ENCODE data around the gene TGM3.

The TGM3 gene

DNA sequence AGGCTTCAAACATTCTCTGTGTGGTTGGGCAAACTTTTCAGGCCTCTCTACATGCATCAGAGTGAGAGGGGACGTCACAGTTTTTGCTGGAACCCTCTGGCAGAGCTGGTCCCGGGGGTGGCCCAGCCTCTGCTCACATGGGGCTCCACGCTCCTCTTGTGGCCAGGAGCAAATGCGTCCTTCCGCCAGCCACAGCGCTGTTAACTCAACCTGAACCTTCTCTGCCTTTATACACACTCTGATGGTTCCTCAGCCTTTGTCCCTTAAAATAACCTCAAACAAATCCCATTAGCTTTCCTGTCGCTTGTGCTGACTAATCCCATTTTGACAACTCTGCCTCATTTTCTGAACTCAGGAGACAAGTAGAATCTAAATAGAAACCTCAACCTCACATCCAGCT lies 45.5 kb downstream of the TGM3 start:
- no peak for DNase-seq

- no peak for DNase-seq
These were observed 46.4 kb downstream of the TGM3 start for GRCh38 chr20:2342243-2342642.

- no peak for DNase-seq
These were observed 50.4 kb downstream of the TGM3 start for GRCh38 chr20:2346188-2346587.

DNA sequence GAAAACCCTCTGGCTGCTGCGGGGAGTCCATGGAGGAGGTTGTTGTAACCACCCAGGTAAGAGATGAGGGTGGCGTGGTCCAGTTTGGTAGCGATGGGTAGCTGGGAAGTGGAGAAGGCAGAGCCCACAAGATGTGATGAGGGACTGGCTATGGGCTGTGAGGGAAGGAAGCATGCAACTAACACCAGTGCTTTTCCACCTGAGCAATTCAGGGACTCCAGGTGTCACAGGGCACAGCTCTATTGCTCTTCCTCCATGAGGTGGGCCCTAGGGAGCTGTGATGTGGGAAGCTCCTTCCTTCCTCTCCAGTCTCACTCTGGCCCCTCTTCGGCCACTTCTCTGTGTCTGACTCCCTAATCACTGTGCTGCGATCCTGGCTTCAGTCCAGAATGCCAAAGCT lies 52.5 kb downstream of the TGM3 start:
- DNase-seq, result no peak

GRCh38 chr20:2349801-2350200 lies 54.0 kb downstream of the TGM3 start:
- no peak for DNase-seq

GRCh38 chr20:2350606-2351005 lies 54.8 kb downstream of the TGM3 start:
- no peak for DNase-seq

GRCh38 chr20:2353231-2353630 lies 57.4 kb downstream of the TGM3 start:
- DNase-seq, result no peak

GRCh38 chr20:2357114-2357513 lies 61.3 kb downstream of the TGM3 start:
- DNase-seq, result no peak

DNA sequence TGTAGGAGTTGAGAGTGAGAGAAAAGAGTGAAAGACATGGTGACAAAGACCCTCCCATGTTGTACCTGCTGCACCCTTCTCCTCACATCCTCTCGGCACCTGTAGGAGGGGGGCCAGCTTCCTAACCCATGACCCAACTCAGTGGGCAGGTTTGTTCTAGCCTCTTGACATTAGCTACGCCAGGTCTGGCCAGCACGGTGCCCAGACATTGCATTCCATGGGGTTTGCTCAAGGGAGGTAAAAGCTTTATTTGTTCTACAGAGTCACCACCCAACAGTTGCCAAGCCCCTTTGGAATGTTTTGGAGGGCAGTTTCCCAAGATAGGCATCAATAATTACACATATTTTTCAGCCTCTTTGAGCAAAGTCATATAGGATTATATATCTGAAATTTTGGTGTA lies 62.2 kb downstream of the TGM3 start:
- DNase-seq, result no peak

DNA sequence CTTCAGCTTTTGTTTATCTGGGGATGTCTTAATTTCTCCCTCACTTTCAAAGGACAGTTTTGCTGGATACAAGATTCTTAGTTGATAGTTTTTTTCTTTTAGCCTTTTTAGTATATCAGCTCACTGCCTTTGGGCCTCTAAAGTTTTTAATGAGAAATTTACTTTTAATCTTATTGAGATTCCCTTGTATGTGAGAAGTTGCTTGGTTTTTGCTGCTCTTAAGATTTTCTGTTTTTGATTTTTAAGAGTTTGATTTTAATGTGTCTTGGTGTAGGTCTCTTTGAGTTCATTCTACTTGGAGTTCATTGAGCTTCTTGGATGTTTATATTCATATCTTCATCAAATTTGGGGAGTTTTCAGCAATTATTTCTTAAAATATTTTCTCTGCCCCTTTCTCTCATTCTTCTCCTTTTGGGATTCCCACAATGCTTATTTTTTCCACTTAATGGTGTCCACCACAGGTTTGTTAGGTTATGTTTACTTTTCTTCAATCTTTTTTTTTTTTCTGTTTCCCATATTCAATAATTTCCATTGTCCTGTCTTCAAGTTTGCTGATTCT lies 65.3 kb downstream of the TGM3 start:
- no peak for DNase-seq

GRCh38 chr20:2363187-2363586 lies 67.4 kb downstream of the TGM3 start:
- DNase-seq, result no peak

GRCh38 chr20:2363587-2363986 lies 67.8 kb downstream of the TGM3 start:
- no peak for DNase-seq

GRCh38 chr20:2364044-2364443 lies 68.2 kb downstream of the TGM3 start:
- DNase-seq, result no peak

- no peak for DNase-seq
These were observed 69.3 kb downstream of the TGM3 start for GRCh38 chr20:2365091-2365490.

DNA sequence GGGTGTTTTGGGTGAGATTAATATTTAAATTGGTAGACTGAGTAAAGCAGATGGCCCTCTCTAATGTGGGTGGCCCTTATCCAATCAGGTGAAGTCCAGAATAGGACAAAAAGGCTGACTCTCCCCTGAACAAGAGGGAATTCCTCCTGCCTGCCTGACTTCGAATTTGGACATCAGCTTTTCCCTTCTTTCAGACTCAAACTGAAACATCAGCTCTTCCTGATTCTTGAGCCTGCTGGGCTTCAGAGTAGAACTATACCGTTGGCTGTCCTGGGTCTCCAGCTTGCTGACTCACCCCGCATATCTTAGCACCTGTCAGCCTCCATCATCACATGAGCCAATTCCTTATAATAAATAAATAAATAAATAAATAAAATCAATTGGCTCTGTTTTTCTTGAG lies 69.9 kb downstream of the TGM3 start:
- DNase-seq, result no peak

DNA sequence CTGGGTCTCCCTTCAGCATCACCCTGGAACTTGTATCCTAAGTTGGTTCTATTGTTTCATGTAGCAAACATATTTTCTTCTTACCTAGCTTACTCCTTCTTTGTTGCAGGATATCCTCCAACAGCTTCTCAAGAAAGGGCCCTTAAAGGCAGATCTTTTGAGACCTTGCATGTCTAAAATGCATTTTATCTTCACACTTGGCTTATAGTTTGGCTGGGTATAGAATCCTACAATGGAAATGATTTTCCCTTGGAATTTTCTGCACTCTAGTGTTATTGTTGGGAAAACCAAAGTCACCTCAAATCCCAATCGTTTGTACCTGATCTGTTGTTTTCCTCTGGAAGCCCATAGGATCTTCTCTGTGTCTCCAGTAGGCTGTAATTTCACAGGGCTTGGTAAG lies 72.8 kb downstream of the TGM3 start:
- no peak for DNase-seq

GRCh38 chr20:2373098-2373497 lies 77.3 kb downstream of the TGM3 start:
- DNase-seq, result no peak

DNA sequence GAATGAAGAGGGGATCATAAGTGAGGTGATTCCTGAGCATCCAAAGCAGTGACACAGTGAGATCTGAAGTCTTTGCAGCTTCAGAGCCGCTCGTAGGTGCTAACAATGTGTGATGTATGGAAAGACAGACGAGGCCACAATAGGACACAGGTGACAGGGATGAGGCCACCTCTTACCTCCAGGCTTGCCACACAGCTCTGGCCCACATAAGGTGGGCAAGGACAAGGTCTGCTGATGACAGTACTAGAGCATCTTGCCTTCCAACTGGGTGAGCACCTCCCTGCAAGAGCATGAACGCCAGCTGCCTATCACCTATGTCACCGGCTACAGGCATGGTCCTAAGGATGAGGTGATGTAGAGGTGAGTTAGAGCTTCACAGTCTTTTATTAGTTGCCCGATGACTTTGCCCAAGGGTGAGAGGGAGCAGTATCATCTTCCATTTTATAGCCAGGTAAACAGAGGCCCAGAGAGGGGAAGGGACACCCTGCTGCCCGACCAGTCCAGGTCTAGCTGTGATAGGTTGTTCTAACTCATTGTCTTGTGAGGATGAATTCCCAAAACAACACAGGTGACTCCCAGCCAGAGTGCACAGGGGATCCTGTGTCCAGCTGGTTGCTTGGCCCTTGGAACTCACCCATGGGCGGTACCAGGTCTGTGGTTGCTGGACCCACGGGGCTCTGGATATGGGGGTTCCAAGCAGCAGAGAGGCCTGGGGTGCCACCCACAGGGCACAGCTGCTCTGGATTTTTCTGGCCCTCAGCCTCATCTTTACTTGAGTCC lies 78.7 kb downstream of the TGM3 start:
- no peak for DNase-seq

- DNase-seq, result no peak
These were observed 83.1 kb downstream of the TGM3 start for GRCh38 chr20:2378893-2379292.

- no peak for DNase-seq
These were observed 83.9 kb downstream of the TGM3 start for GRCh38 chr20:2379511-2380229.

- no peak for DNase-seq
These were observed 84.8 kb downstream of the TGM3 start, which contains the start of gene TGM6 for GRCh38 chr20:2380601-2381000. TGM6 (plus strand) TSS chr20:2380901; CDS start chr20:2380969, 68 bp downstream.

DNA sequence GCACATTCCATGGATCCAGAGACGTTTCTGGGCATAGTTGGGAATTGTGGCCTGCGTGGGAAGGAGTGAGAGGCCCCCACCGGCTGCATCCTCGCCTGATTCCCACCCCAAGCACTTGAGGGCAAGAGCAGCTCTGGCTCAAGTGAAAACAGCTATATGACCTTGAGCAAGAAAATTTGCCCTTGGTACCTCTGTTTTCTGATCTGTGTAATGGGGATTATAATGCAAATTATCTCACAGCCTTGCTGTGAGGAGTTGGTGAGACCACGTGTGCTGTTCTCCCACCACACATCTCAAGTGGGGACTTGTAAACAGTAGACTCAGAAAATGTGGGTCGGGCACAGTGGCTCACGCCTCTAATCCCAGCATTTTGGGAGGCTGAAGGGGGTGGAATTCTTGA lies 85.5 kb downstream of the TGM3 start:
- DNase-seq, result no peak

GRCh38 chr20:2382833-2383232 lies 87.0 kb downstream of the TGM3 start:
- DNase-seq, result no peak

DNA sequence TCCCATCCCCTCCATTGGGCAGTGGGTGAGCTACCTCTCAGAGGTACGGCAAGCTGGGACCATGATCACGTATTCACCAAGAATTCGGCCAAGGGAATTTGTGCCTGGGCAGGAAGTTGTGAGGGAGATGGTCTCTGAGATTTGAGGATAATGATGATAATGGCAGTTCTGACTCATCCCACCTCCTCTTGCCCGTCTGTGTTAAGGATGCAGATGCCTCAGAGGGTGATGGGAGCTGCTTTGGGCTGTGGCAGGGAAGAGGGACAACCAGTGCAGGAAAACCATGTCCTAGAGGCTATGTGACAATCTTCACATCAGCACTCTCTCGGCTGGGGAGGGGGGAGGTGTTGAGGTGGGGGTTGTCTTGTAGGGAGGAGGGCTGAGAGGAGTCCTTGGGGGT lies 89.2 kb downstream of the TGM3 start:
- no peak for DNase-seq
